ENCODE data around the gene SLC4A4.

Gene SLC4A4

GRCh38 chr4:71430609-71431008 is 91.8 kb downstream of the SLC4A4 start:
- CTCF ChIA-PET: no interaction called here
- POLR2A ChIA-PET: no interaction called here
- no peaks in the 10 kb centered on the region for H3K36me3 ChIP-seq (ENCODE audit: control insufficient read depth in 2 of 2, insufficient read depth in 1 of 2, low read length in 2 of 2)
- H3K27ac ChIP-seq (ENCODE audit: extremely low read depth, low read depth, low read length): no peak overlapping the region
- no peak overlapping the region for H3K4me3 ChIP-seq (ENCODE audit: low read depth, low read length)
- H3K4me1 ChIP-seq (ENCODE audit: control insufficient read depth, insufficient read depth, low read length): no peaks in the 10 kb centered on the region
- H3K9me3 ChIP-seq (ENCODE audit: control insufficient read depth, insufficient read depth, low read depth, low read length): no peaks in the 10 kb centered on the region
- TF ChIP-seq ZNF785 (tag by site-specific recombination; IDR thresholded peaks at IDR 0.05) (no peak), ZIC2 (tag by site-specific recombination; IDR thresholded peaks at IDR 0.05) (no peak), BCL6B (tag by site-specific recombination; IDR thresholded peaks at IDR 0.05) (no peak), ZNF202 (tag by site-specific recombination; IDR thresholded peaks at IDR 0.05; ENCODE audit: borderline replicate concordance) (no peak), ZNF48 (tag by site-specific recombination; IDR thresholded peaks at IDR 0.05) (no peak), ZNF132 (tag by site-specific recombination; IDR thresholded peaks at IDR 0.05; ENCODE audit: borderline replicate concordance) (no peak), SP7 (tag by site-specific recombination; IDR thresholded peaks at IDR 0.05) (no peak), ZNF398 (tag by site-specific recombination; IDR thresholded peaks at IDR 0.05) (no peak), RBAK (tag by site-specific recombination; IDR thresholded peaks at IDR 0.05) (no peak), ZNF157 (tag by site-specific recombination; IDR thresholded peaks at IDR 0.05) (no peak)
- TF ChIP-seq, protein P1, sequence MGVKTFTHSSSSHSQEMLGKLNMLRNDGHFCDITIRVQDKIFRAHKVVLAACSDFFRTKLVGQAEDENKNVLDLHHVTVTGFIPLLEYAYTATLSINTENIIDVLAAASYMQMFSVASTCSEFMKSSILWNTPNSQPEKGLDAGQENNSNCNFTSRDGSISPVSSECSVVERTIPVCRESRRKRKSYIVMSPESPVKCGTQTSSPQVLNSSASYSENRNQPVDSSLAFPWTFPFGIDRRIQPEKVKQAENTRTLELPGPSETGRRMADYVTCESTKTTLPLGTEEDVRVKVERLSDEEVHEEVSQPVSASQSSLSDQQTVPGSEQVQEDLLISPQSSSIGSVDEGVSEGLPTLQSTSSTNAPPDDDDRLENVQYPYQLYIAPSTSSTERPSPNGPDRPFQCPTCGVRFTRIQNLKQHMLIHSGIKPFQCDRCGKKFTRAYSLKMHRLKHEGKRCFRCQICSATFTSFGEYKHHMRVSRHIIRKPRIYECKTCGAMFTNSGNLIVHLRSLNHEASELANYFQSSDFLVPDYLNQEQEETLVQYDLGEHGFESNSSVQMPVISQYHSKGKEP (tag by site-specific recombination; IDR thresholded peaks at IDR 0.05): no peak
- TF ChIP-seq, protein P2, sequence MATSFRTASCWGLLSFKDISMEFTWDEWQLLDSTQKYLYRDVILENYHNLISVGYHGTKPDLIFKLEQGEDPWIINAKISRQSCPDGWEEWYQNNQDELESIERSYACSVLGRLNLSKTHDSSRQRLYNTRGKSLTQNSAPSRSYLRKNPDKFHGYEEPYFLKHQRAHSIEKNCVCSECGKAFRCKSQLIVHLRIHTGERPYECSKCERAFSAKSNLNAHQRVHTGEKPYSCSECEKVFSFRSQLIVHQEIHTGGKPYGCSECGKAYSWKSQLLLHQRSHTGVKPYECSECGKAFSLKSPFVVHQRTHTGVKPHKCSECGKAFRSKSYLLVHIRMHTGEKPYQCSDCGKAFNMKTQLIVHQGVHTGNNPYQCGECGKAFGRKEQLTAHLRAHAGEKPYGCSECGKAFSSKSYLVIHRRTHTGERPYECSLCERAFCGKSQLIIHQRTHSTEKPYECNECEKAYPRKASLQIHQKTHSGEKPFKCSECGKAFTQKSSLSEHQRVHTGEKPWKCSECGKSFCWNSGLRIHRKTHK (tag by site-specific recombination; IDR thresholded peaks at IDR 0.05): no peak

DNA sequence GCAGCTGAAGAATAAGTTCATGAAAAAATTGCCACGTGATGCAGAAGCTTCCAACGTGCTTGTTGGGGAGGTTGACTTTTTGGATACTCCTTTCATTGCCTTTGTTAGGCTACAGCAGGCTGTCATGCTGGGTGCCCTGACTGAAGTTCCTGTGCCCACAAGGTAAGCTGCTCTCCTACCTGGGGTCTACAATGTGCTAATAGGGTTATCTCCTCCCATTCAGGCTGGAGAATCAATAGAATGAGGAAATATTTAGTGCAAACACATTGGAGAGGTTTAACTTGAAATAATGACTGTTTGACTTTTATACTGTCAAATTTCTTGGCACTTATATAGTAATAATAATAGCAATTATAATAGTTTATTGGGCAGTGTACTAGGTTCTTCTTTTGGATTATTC is 101.8 kb downstream of the SLC4A4 start:
- ChIA-PET POLR2A (no interaction called here), CTCF (no interaction called here)
- Histone ChIP-seq H3K27ac (ENCODE audit: extremely low read depth, low read depth, low read length) (no peak overlapping the region), H3K36me3 (ENCODE audit: control insufficient read depth in 2 of 2, insufficient read depth in 1 of 2, low read length in 2 of 2) (no peaks in the 10 kb centered on the region), H3K9me3 (ENCODE audit: control insufficient read depth, insufficient read depth, low read depth, low read length) (no peaks in the 10 kb centered on the region), H3K4me1 (ENCODE audit: control insufficient read depth, insufficient read depth, low read length) (no peaks in the 10 kb centered on the region), H3K4me3 (ENCODE audit: low read depth, low read length) (no peak overlapping the region)
- TF ChIP-seq ZNF114 (tag by site-specific recombination; IDR thresholded peaks at IDR 0.05) (no peak), ZNF585B (tag by site-specific recombination; IDR thresholded peaks at IDR 0.05) (no peak), MZF1 (tag by site-specific recombination; IDR thresholded peaks at IDR 0.05; ENCODE audit: borderline replicate concordance) (no peak), ZNF747 (tag by site-specific recombination; IDR thresholded peaks at IDR 0.05) (no peak), GLI2 (tag by site-specific recombination; IDR thresholded peaks at IDR 0.05; ENCODE audit: borderline replicate concordance, low read depth) (no peak), ZNF121 (tag by site-specific recombination; IDR thresholded peaks at IDR 0.05) (no peak), ZNF426 (tag by site-specific recombination; IDR thresholded peaks at IDR 0.05) (no peak), ZNF645 (tag by site-specific recombination; IDR thresholded peaks at IDR 0.05) (no peak), ZNF148 (tag by site-specific recombination; IDR thresholded peaks at IDR 0.05; ENCODE audit: borderline replicate concordance) (no peak), OSR2 (tag by site-specific recombination; IDR thresholded peaks at IDR 0.05) (no peak), RBAK (tag by site-specific recombination; IDR thresholded peaks at IDR 0.05) (no peak), ZSCAN23 (tag by site-specific recombination; IDR thresholded peaks at IDR 0.05) (no peak), MYNN (tag by site-specific recombination; IDR thresholded peaks at IDR 0.05; ENCODE audit: borderline replicate concordance) (no peak), TRIM28 (IDR thresholded peaks at IDR 0.05; ENCODE audit: borderline replicate concordance, low read length) (no peak)

Data from HEK293 (cell line).